H1 (cell line): ENCODE data around the gene ACTR6. TPM values are rescaled to one million over a fixed set of nuclear protein-coding genes. Genes with fewer than 3 reads are reported as not detected.

Source experiments
- CEBPB ChIP-seq: IDR thresholded peaks from 2 replicates; pipeline ENCODE4 v1.6.1; 2012; ENCODE audit warnings: low read depth, low read length
- CHD7 ChIP-seq: fragments of 300-600 bp; sonication (generic); IDR thresholded peaks from 2 replicates; pipeline ENCODE4 v1.7.1; 2012; ENCODE audit warnings: low read length, moderate library complexity, mild to moderate bottlenecking, inconsistent platforms; ENCODE audit not compliant: insufficient replicate concordance
- POU5F1 ChIP-seq: IDR thresholded peaks from 2 replicates; pipeline ENCODE4 v1.6.1; 2011; ENCODE audit warnings: low read depth, mild to moderate bottlenecking, low read length, moderate library complexity
- polyA plus RNA-seq, 7 experiments: library from polyadenylated mRNA; depleted of rRNA in 3 of 7; stranded (reverse) in 5 of 7; unstranded in 2 of 7; fragments of >200 nt in 5 of 7; fragments of 200-250 nt in 2 of 7; gene quantifications; 1 replicate in 5 of 7; 2 replicates in 1 of 7; 4 replicates in 1 of 7; pipeline versions ENCODE4 v1.2.1 to v1.2.3, GENCODE V29; 2011 to 2013; ENCODE audit warnings: missing spikeins in 2 of 7, mixed read lengths in 2 of 7
- total RNA-seq: library from RNA; stranded (reverse); fragmentation: NEBNext Ultra II Directional; extraction: Animal tissue kit (Norgen Biotek cat#: 25700); gene quantifications from 2 replicates; pipeline ENCODE4 v1.2.1, GENCODE V29; 2021
- TF ChIP-seq, protein P1 (sequence below): IDR thresholded peaks from 2 replicates; pipeline ENCODE4 v1.6.1; 2011; ENCODE audit warnings: low read length, improper control_type of control experiment

ACTR6 gene
- total and polyA plus RNA-seq, 2 of the 8 experiments (the other 6 are each of a cell fraction or from before 2014, with no cell fraction given) = 10.2 to 36.8 TPM

GRCh38 chr12:100156731-100157426 lies 43.7 kb upstream of the ACTR6 start (continued):
- TF ChIP-seq CHD7 = no peak
- TF ChIP-seq, protein P1, sequence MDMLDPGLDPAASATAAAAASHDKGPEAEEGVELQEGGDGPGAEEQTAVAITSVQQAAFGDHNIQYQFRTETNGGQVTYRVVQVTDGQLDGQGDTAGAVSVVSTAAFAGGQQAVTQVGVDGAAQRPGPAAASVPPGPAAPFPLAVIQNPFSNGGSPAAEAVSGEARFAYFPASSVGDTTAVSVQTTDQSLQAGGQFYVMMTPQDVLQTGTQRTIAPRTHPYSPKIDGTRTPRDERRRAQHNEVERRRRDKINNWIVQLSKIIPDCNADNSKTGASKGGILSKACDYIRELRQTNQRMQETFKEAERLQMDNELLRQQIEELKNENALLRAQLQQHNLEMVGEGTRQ = no peak
- no peak for TF ChIP-seq CEBPB
- no peak for TF ChIP-seq POU5F1
